Fibroblast of lung (primary cell): ENCODE measurements around the gene GLDN. TPM values are rescaled to one million over a fixed set of nuclear protein-coding genes. Genes with fewer than 3 reads are reported as not detected.

Source experiments
- DNase-seq, 2 donors: peaks; one replicate each; pipeline versions ENCODE4 v3.0.0 to v3.0.0-alpha.2; 2010; ENCODE audit warnings: low read depth in 2 of 2
- H2AFZ ChIP-seq: 2 replicates; pipeline ENCODE4 v1.5.1; 2012; ENCODE audit warnings: low read length, control low read depth, inconsistent platforms
- H3K27ac ChIP-seq: 2 replicates; pipeline ENCODE4 v1.5.1; 2011; ENCODE audit warnings: low read length, control low read depth; ENCODE audit not compliant: insufficient read depth
- H3K27me3 ChIP-seq: 2 replicates; pipeline ENCODE4 v1.5.1; 2011; ENCODE audit warnings: mild to moderate bottlenecking, low read length; ENCODE audit not compliant: control insufficient read depth, insufficient read depth
- H3K36me3 ChIP-seq: 2 replicates; pipeline ENCODE4 v1.5.1; 2011; ENCODE audit warnings: low read length; ENCODE audit not compliant: control insufficient read depth, insufficient read depth
- H3K4me1 ChIP-seq: 2 replicates; pipeline ENCODE4 v1.5.1; 2011; ENCODE audit warnings: low read length; ENCODE audit not compliant: control insufficient read depth, insufficient read depth; ENCODE audit errors: extremely low read depth
- H3K4me2 ChIP-seq: 2 replicates; pipeline ENCODE4 v1.5.1; 2011; ENCODE audit warnings: low read length, control low read depth; ENCODE audit not compliant: insufficient read depth; ENCODE audit errors: extremely low read depth
- H3K4me3 ChIP-seq, 4 experiments: fragments of 200-600 bp in 1 of 4; sonication (generic) in 1 of 4; replicated peaks in 1 of 4; 2 replicates each; pipeline ENCODE4 v1.5.1; 2011 to 2016; ENCODE audit warnings: low read length in 4 of 4, low read depth in 3 of 4, mild to moderate bottlenecking in 3 of 4, control low read depth in 2 of 4, inconsistent platforms in 1 of 4, mixed read lengths in 1 of 4; ENCODE audit not compliant: insufficient read depth in 1 of 4; ENCODE audit errors: control extremely low read depth in 1 of 4
- H3K79me2 ChIP-seq: 2 replicates; pipeline ENCODE4 v1.5.1; 2012; ENCODE audit warnings: mild to moderate bottlenecking, low read length, inconsistent platforms; ENCODE audit not compliant: control insufficient read depth, insufficient read depth
- H3K9ac ChIP-seq: 2 replicates; pipeline ENCODE4 v1.5.1; 2011; ENCODE audit warnings: mild to moderate bottlenecking, low read length, control low read depth; ENCODE audit not compliant: insufficient read depth
- H3K9me3 ChIP-seq: 2 replicates; pipeline ENCODE4 v1.5.1; 2012; ENCODE audit warnings: low read depth, low read length; ENCODE audit not compliant: control insufficient read depth, insufficient read depth
- H4K20me1 ChIP-seq: 2 replicates; pipeline ENCODE4 v1.5.1; 2011; ENCODE audit warnings: low read length; ENCODE audit not compliant: control insufficient read depth, insufficient read depth; ENCODE audit errors: extremely low read depth
- CTCF ChIP-seq, 2 donors: IDR thresholded peaks in 1 of 2; conservative IDR thresholded peaks in 1 of 2; 1 replicate in 1 of 2; 2 replicates in 1 of 2; pipeline ENCODE4 v1.5.1; 2011 to 2012; ENCODE audit warnings: low read length in 2 of 2, control low read depth in 1 of 2, inconsistent platforms in 1 of 2, low read depth in 1 of 2, mild to moderate bottlenecking in 1 of 2
- EZH2 ChIP-seq: IDR thresholded peaks from 2 replicates; pipeline ENCODE4 v1.5.1; 2012; ENCODE audit warnings: low read length, control low read depth, mild to moderate bottlenecking; ENCODE audit errors: missing control alignments
- polyA plus RNA-seq, 2 donors: library from polyadenylated mRNA; depleted of rRNA in 1 of 2; stranded (reverse) in 1 of 2; unstranded in 1 of 2; fragments of >200 nt; gene quantifications; 2 replicates each; pipeline ENCODE4 v1.2.1, GENCODE V29; 2011 to 2012; ENCODE audit warnings: missing spikeins in 1 of 2
- total RNA-seq: library from RNA; depleted of rRNA; stranded (reverse); fragments of >200 nt; gene quantifications from 2 replicates; pipeline ENCODE4 v1.2.1, GENCODE V29; 2014

GLDN gene
- total and polyA plus RNA-seq, 2 donors (not counting 1 experiment from before 2014, with no cell fraction given), result 1.8 to 50.7 TPM

GRCh38 chr15:51346136-51346535, 4.7 kb downstream of the GLDN start:
- no peak for DNase-seq
- H3K4me1 ChIP-seq, result no peaks in the 10 kb centered on the region

GRCh38 chr15:51348688-51349087, 7.2 kb downstream of the GLDN start:
- H3K9ac ChIP-seq, result no peak overlapping the region
- H3K27me3 ChIP-seq, result no peaks in the 10 kb centered on the region
- TF ChIP-seq CTCF (conservative IDR thresholded peaks at IDR 0.05 in 1 of 2, IDR thresholded peaks at IDR 0.05 in 1 of 2; ENCODE audit: low read depth in 1 of 2, low read length in 2 of 2), result no peak
- TF ChIP-seq EZH2, result no peak
- no peak for DNase-seq
- H3K36me3 ChIP-seq, result no peaks in the 10 kb centered on the region
- H4K20me1 ChIP-seq, result no peaks in the 10 kb centered on the region
- no peaks in the 10 kb centered on the region for H3K9me3 ChIP-seq
- H3K4me3 ChIP-seq, result no peak overlapping the region
- H3K4me1 ChIP-seq, result no peaks in the 10 kb centered on the region
- no peak overlapping the region for H3K4me2 ChIP-seq
- H3K27ac ChIP-seq, result no peak overlapping the region
- H2AFZ ChIP-seq, result no peak overlapping the region
- no peaks in the 10 kb centered on the region for H3K79me2 ChIP-seq

More at GRCh38 chr15:51346136-51346535, 4.7 kb downstream of the GLDN start:
- no peak for TF ChIP-seq EZH2
- TF ChIP-seq CTCF (conservative IDR thresholded peaks at IDR 0.05 in 1 of 2, IDR thresholded peaks at IDR 0.05 in 1 of 2; ENCODE audit: low read depth in 1 of 2, low read length in 2 of 2), result no peak
- Histone ChIP-seq H4K20me1 (no peaks in the 10 kb centered on the region), H3K9me3 (no peaks in the 10 kb centered on the region), H3K79me2 (no peaks in the 10 kb centered on the region), H3K9ac (no peak overlapping the region), H3K4me2 (no peak overlapping the region), H3K4me3 (no peak overlapping the region), H3K27ac (no peak overlapping the region), H3K27me3 (peaks cover 4% of the 10 kb centered on the region), H2AFZ (no peak overlapping the region), H3K36me3 (no peaks in the 10 kb centered on the region)

GRCh38 chr15:51349156-51349844, 7.8 kb downstream of the GLDN start:
- no peaks in the 10 kb centered on the region for H3K9me3 ChIP-seq
- no peaks in the 10 kb centered on the region for H3K27me3 ChIP-seq
- H3K36me3 ChIP-seq, result no peaks in the 10 kb centered on the region
- no peak overlapping the region for H3K4me3 ChIP-seq
- peak; percentile 11 to 14 for DNase-seq
- no peaks in the 10 kb centered on the region for H3K79me2 ChIP-seq
- H4K20me1 ChIP-seq, result no peaks in the 10 kb centered on the region
- no peak overlapping the region for H3K27ac ChIP-seq
- no peak overlapping the region for H2AFZ ChIP-seq
- H3K4me2 ChIP-seq, result no peak overlapping the region
- no peak overlapping the region for H3K9ac ChIP-seq
- no peaks in the 10 kb centered on the region for H3K4me1 ChIP-seq
- no peak for TF ChIP-seq EZH2
- no peak for TF ChIP-seq CTCF (conservative IDR thresholded peaks at IDR 0.05 in 1 of 2, IDR thresholded peaks at IDR 0.05 in 1 of 2; ENCODE audit: low read depth in 1 of 2, low read length in 2 of 2)
